ENCODE measurements around the gene OSBPL2. TPM values are rescaled to one million over a fixed set of nuclear protein-coding genes. Genes with fewer than 3 reads are reported as not detected.

OSBPL2 gene
- total RNA-seq, 1 experiment from 2014 or later, result 36.9 TPM

DNA sequence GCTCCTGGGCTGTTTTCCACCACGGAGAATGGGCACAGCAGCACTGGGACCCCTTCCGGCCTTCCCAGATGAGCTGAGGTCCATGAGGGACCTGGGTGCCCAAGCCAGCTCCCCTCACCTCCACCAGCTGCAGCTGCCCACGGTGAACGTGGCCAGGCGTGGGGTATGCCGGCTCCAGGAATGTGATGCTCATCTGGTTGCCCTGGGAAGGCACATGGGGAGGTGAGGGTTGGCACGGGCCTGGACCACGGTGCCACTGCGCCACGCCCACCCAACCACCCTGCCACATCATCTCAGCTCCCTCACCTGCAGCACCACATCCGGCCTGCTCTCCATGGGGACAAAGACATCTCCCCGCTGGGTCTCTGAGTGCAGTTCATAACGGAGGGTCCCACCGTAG is 88.2 kb downstream of the OSBPL2 start:
- intact Hi-C loops (cut with micrococcal nuclease), result no loop called here
- no peak overlapping the region for H3K9ac ChIP-seq (ENCODE audit: low read length)
- ChIA-PET CTCF (no interaction called here), RAD21 (ENCODE audit: low non-redundant PET in 1 of 2, low total read pairs in 2 of 2, uncharacterized antibody in 2 of 2, unreplicated experiment in 2 of 2) (no interaction called here), POLR2A (no interaction called here)
- H4K20me1 ChIP-seq (ENCODE audit: insufficient read depth), result no peaks in the 10 kb centered on the region
- H3K36me3 ChIP-seq (ENCODE audit: control insufficient read depth in 1 of 2, insufficient read depth in 2 of 2, low read length in 2 of 2), result peaks cover 12 to 46% of the 10 kb centered on the region in 2 experiments; a peak in 3 of 4 replicates
- DNase-seq (ENCODE audit: low read depth, low spot score) (no peak), ATAC-seq (no peak)
- H3K4me2 ChIP-seq (ENCODE audit: low read length), result no peak overlapping the region
- no TSS peak for BruUV-seq (replicated peaks)
- no peaks in the 10 kb centered on the region for H3K9me2 ChIP-seq (ENCODE audit: insufficient read depth)
- no peaks in the 10 kb centered on the region for H3K79me2 ChIP-seq (ENCODE audit: insufficient read depth, low read length)
- no peaks in the 10 kb centered on the region for H3K27me3 ChIP-seq (ENCODE audit: insufficient read depth, low read length)
- H3K9me3 ChIP-seq (ENCODE audit: control insufficient read depth in 1 of 2, insufficient read depth in 1 of 2, low read depth in 1 of 2, low read length in 2 of 2), result no peaks in the 10 kb centered on the region
- no peak overlapping the region for H3K4me3 ChIP-seq (replicated peaks in 1 of 2; ENCODE audit: low read depth in 1 of 2, low read length in 2 of 2)
- TF ChIP-seq, protein P1, sequence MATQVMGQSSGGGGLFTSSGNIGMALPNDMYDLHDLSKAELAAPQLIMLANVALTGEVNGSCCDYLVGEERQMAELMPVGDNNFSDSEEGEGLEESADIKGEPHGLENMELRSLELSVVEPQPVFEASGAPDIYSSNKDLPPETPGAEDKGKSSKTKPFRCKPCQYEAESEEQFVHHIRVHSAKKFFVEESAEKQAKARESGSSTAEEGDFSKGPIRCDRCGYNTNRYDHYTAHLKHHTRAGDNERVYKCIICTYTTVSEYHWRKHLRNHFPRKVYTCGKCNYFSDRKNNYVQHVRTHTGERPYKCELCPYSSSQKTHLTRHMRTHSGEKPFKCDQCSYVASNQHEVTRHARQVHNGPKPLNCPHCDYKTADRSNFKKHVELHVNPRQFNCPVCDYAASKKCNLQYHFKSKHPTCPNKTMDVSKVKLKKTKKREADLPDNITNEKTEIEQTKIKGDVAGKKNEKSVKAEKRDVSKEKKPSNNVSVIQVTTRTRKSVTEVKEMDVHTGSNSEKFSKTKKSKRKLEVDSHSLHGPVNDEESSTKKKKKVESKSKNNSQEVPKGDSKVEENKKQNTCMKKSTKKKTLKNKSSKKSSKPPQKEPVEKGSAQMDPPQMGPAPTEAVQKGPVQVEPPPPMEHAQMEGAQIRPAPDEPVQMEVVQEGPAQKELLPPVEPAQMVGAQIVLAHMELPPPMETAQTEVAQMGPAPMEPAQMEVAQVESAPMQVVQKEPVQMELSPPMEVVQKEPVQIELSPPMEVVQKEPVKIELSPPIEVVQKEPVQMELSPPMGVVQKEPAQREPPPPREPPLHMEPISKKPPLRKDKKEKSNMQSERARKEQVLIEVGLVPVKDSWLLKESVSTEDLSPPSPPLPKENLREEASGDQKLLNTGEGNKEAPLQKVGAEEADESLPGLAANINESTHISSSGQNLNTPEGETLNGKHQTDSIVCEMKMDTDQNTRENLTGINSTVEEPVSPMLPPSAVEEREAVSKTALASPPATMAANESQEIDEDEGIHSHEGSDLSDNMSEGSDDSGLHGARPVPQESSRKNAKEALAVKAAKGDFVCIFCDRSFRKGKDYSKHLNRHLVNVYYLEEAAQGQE (IDR thresholded peaks at IDR 0.05; ENCODE audit: low read depth), result no peak
- TF ChIP-seq ELF1 (IDR thresholded peaks at IDR 0.05; ENCODE audit: borderline replicate concordance, low read depth) (no peak), POLR2AphosphoS5 (IDR thresholded peaks at IDR 0.05; ENCODE audit: low read depth, low read length) (no peak), ZFX (IDR thresholded peaks at IDR 0.05) (no peak), SIN3A (IDR thresholded peaks at IDR 0.05; ENCODE audit: low read depth) (no peak), JUND (IDR thresholded peaks at IDR 0.05) (no peak), ZNF274 (IDR thresholded peaks at IDR 0.05; ENCODE audit: low read depth, low read length) (no peak), SP1 (IDR thresholded peaks at IDR 0.05; ENCODE audit: low read depth) (no peak), EGR1 (IDR thresholded peaks at IDR 0.05; ENCODE audit: low read depth) (no peak), POLR2A (IDR thresholded peaks at IDR 0.05; ENCODE audit: borderline replicate concordance, extremely low read depth, insufficient read depth, insufficient read length) (no peak), EZH2phosphoT487 (IDR thresholded peaks at IDR 0.05; ENCODE audit: borderline replicate concordance) (no peak), CBX3 (IDR thresholded peaks at IDR 0.05; ENCODE audit: low read depth) (no peak)
- TF ChIP-seq, protein P2, sequence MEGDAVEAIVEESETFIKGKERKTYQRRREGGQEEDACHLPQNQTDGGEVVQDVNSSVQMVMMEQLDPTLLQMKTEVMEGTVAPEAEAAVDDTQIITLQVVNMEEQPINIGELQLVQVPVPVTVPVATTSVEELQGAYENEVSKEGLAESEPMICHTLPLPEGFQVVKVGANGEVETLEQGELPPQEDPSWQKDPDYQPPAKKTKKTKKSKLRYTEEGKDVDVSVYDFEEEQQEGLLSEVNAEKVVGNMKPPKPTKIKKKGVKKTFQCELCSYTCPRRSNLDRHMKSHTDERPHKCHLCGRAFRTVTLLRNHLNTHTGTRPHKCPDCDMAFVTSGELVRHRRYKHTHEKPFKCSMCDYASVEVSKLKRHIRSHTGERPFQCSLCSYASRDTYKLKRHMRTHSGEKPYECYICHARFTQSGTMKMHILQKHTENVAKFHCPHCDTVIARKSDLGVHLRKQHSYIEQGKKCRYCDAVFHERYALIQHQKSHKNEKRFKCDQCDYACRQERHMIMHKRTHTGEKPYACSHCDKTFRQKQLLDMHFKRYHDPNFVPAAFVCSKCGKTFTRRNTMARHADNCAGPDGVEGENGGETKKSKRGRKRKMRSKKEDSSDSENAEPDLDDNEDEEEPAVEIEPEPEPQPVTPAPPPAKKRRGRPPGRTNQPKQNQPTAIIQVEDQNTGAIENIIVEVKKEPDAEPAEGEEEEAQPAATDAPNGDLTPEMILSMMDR (IDR thresholded peaks at IDR 0.05 in 2 of 3, conservative IDR thresholded peaks at IDR 0.05 in 1 of 3; ENCODE audit: borderline replicate concordance in 1 of 3, insufficient read depth in 1 of 3, low read depth in 2 of 3, low read length in 2 of 3), result no peak
- peaks cover 0 to 5% of the 10 kb centered on the region in 2 experiments; a peak in 1 of 4 replicates for H3K4me1 ChIP-seq (ENCODE audit: control insufficient read depth in 1 of 2, insufficient read depth in 2 of 2, low read length in 2 of 2)
- H3K27ac ChIP-seq (ENCODE audit: low read depth, low read length), result no peak overlapping the region
- no peak overlapping the region for H2AFZ ChIP-seq (ENCODE audit: low read depth, low read length, poor library complexity, severe bottlenecking)

All from HCT116 (cell line).